ENCODE results near the gene MAU2. TPM values are rescaled to one million over a fixed set of nuclear protein-coding genes. Genes with fewer than 3 reads are reported as not detected.
"Not testable (repeated sequence)": the region's sequence is repeated elsewhere in the genome, so short reads cannot be mapped to it uniquely, and the experiment has no call there.

The MAU2 gene
- total RNA-seq, 1 donor from 2014 or later = 98.5 TPM

- Mint-ChIP-seq H3K4me3 (ENCODE audit: low read depth) (no peak overlapping the region), H3K9me3 (ENCODE audit: low read depth) (no peaks in the 10 kb centered on the region), H3K4me1 (ENCODE audit: low read depth) (no peaks in the 10 kb centered on the region), H3K27ac (no peak overlapping the region), H3K36me3 (ENCODE audit: insufficient read depth) (peaks cover 13% of the 10 kb centered on the region), H3K27me3 (no peaks in the 10 kb centered on the region)
- DNase-seq (ENCODE audit: low spot score, unreplicated experiment) = no peak
- no peak for TF ChIP-seq CTCF (IDR thresholded peaks at IDR 0.05; ENCODE audit: unreplicated experiment)
Observed at GRCh38 chr19:19345232-19345631, 24.6 kb downstream of the MAU2 start.

- DNase-seq (ENCODE audit: low spot score, unreplicated experiment) = no peak
- peaks cover 13% of the 10 kb centered on the region for H3K36me3 Mint-ChIP-seq (ENCODE audit: insufficient read depth)
- TF ChIP-seq CTCF (IDR thresholded peaks at IDR 0.05; ENCODE audit: unreplicated experiment) = no peak
- peak overlapping the region; percentile 64 for H3K27ac Mint-ChIP-seq
- H3K4me1 Mint-ChIP-seq (ENCODE audit: low read depth) = no peaks in the 10 kb centered on the region
- no peaks in the 10 kb centered on the region for H3K9me3 Mint-ChIP-seq (ENCODE audit: low read depth)
- H3K27me3 Mint-ChIP-seq = no peaks in the 10 kb centered on the region
- no peak overlapping the region for H3K4me3 Mint-ChIP-seq (ENCODE audit: low read depth)
Observed at GRCh38 chr19:19345970-19346369, 25.3 kb downstream of the MAU2 start.

GRCh38 chr19:19347401-19348110 is 26.9 kb downstream of the MAU2 start:
- TF ChIP-seq CTCF (IDR thresholded peaks at IDR 0.05; ENCODE audit: unreplicated experiment) = no peak
- Mint-ChIP-seq H3K27me3 (no peaks in the 10 kb centered on the region), H3K4me3 (ENCODE audit: low read depth) (no peak overlapping the region), H3K27ac (no peak overlapping the region), H3K4me1 (ENCODE audit: low read depth) (no peaks in the 10 kb centered on the region), H3K9me3 (ENCODE audit: low read depth) (no peaks in the 10 kb centered on the region), H3K36me3 (ENCODE audit: insufficient read depth) (peaks cover 18% of the 10 kb centered on the region)
- no peak for DNase-seq (ENCODE audit: low spot score, unreplicated experiment)

GRCh38 chr19:19348266-19348665 is 27.6 kb downstream of the MAU2 start:
- Mint-ChIP-seq H3K27ac (no peak overlapping the region), H3K4me3 (ENCODE audit: low read depth) (no peak overlapping the region), H3K36me3 (ENCODE audit: insufficient read depth) (peaks cover 15% of the 10 kb centered on the region), H3K9me3 (ENCODE audit: low read depth) (no peaks in the 10 kb centered on the region), H3K4me1 (ENCODE audit: low read depth) (no peaks in the 10 kb centered on the region), H3K27me3 (no peaks in the 10 kb centered on the region)
- no peak for TF ChIP-seq CTCF (IDR thresholded peaks at IDR 0.05; ENCODE audit: unreplicated experiment)
- no peak for DNase-seq (ENCODE audit: low spot score, unreplicated experiment)

GRCh38 chr19:19349365-19349764 is 28.7 kb downstream of the MAU2 start:
- Mint-ChIP-seq H3K9me3 (ENCODE audit: low read depth) (no peaks in the 10 kb centered on the region), H3K4me3 (ENCODE audit: low read depth) (no peak overlapping the region), H3K27ac (no peak overlapping the region), H3K27me3 (no peaks in the 10 kb centered on the region), H3K36me3 (ENCODE audit: insufficient read depth) (peaks cover 15% of the 10 kb centered on the region), H3K4me1 (ENCODE audit: low read depth) (no peaks in the 10 kb centered on the region)
- DNase-seq (ENCODE audit: low spot score, unreplicated experiment) = no peak
- no peak for TF ChIP-seq CTCF (IDR thresholded peaks at IDR 0.05; ENCODE audit: unreplicated experiment)

- H3K4me1 Mint-ChIP-seq (ENCODE audit: low read depth); H3K27ac Mint-ChIP-seq; H3K27me3 Mint-ChIP-seq; DNase-seq (ENCODE audit: low spot score, unreplicated experiment); H3K4me3 Mint-ChIP-seq (ENCODE audit: low read depth); H3K9me3 Mint-ChIP-seq (ENCODE audit: low read depth): not testable (repeated sequence)
- peaks cover 13% of the 10 kb centered on the region for H3K36me3 Mint-ChIP-seq (ENCODE audit: insufficient read depth)
Observed at GRCh38 chr19:19350756-19351155, 30.1 kb downstream of the MAU2 start.

Data from progenitor cell of endocrine pancreas (in vitro differentiated cells).